H9 (cell line): ENCODE data around the gene RARA. TPM values are rescaled to one million over a fixed set of nuclear protein-coding genes. Genes with fewer than 3 reads are reported as not detected.

Experiments used
- DNase-seq: peaks from one replicate; pipeline ENCODE4 v3.0.0-alpha.2; 2017
- H2AFZ ChIP-seq: one replicate; pipeline ENCODE4 v1.6.1; 2013; ENCODE audit warnings: mild to moderate bottlenecking, low read length, control low read depth, moderate library complexity
- H2AK5ac ChIP-seq: 2 replicates; pipeline ENCODE4 v1.6.1; 2013; ENCODE audit warnings: low read length, control low read depth, mixed read lengths; ENCODE audit not compliant: insufficient read length
- H2BK120ac ChIP-seq: one replicate; pipeline ENCODE4 v1.6.1; 2013; ENCODE audit warnings: low read depth, mild to moderate bottlenecking, low read length, control low read depth, inconsistent platforms; ENCODE audit not compliant: poor library complexity, severe bottlenecking
- H2BK12ac ChIP-seq: 2 replicates; pipeline ENCODE4 v1.6.1; 2013; ENCODE audit warnings: low read length, control low read depth, mixed read lengths, low read depth; ENCODE audit not compliant: insufficient read length
- H2BK15ac ChIP-seq: 2 replicates; pipeline ENCODE4 v1.6.1; 2013; ENCODE audit warnings: low read depth, low read length, control low read depth
- H2BK20ac ChIP-seq: one replicate; pipeline ENCODE4 v1.6.1; 2013; ENCODE audit warnings: low read depth, mild to moderate bottlenecking, low read length, control low read depth, inconsistent platforms; ENCODE audit not compliant: poor library complexity, severe bottlenecking
- H2BK5ac ChIP-seq: 2 replicates; pipeline ENCODE4 v1.6.1; 2013; ENCODE audit warnings: low read length, control low read depth, mixed read lengths; ENCODE audit not compliant: insufficient read length
- H3K14ac ChIP-seq: 2 replicates; pipeline ENCODE4 v1.6.1; 2013; ENCODE audit warnings: low read length, control low read depth; ENCODE audit not compliant: insufficient read depth
- H3K18ac ChIP-seq: 2 replicates; pipeline ENCODE4 v1.6.1; 2013; ENCODE audit warnings: low read depth, mild to moderate bottlenecking, mixed read lengths, low read length, control low read depth; ENCODE audit not compliant: insufficient read length
- H3K23ac ChIP-seq: 2 replicates; pipeline ENCODE4 v1.6.1; 2013; ENCODE audit warnings: low read length, control low read depth, mixed read lengths, low read depth; ENCODE audit not compliant: insufficient read length
- H3K23me2 ChIP-seq: 2 replicates; pipeline ENCODE4 v1.6.1; 2013; ENCODE audit warnings: low read depth, mild to moderate bottlenecking, mixed read lengths, low read length, control low read depth; ENCODE audit not compliant: insufficient read length, poor library complexity, severe bottlenecking
- H3K27ac ChIP-seq: 2 replicates; pipeline ENCODE4 v1.5.1; 2013; ENCODE audit warnings: low read length, control low read depth, mixed read lengths, low read depth; ENCODE audit not compliant: insufficient read length
- H3K27me3 ChIP-seq: 2 replicates; pipeline ENCODE4 v1.6.1; 2013; ENCODE audit warnings: low read length, control low read depth, inconsistent platforms; ENCODE audit not compliant: insufficient read depth
- H3K4ac ChIP-seq: 2 replicates; pipeline ENCODE4 v1.6.1; 2013; ENCODE audit warnings: low read depth, mild to moderate bottlenecking, control low read depth, inconsistent platforms, low read length, moderate library complexity
- H3K4me1 ChIP-seq: 2 replicates; pipeline ENCODE4 v1.6.1; 2013; ENCODE audit warnings: low read length, control low read depth, inconsistent platforms; ENCODE audit not compliant: insufficient read depth
- H3K4me2 ChIP-seq: 2 replicates; pipeline ENCODE4 v1.6.1; 2013; ENCODE audit warnings: low read length, control low read depth, mixed read lengths; ENCODE audit not compliant: insufficient read length, insufficient read depth
- H3K56ac ChIP-seq: 2 replicates; pipeline ENCODE4 v1.6.1; 2013; ENCODE audit warnings: low read depth, mild to moderate bottlenecking, mixed read lengths, low read length, control low read depth; ENCODE audit not compliant: insufficient read length
- H3K79me1 ChIP-seq: 2 replicates; pipeline ENCODE4 v1.6.1; 2013; ENCODE audit warnings: low read depth, mild to moderate bottlenecking, moderate library complexity, low read length, control low read depth, inconsistent platforms; ENCODE audit not compliant: insufficient read depth, poor library complexity, severe bottlenecking
- H3K79me2 ChIP-seq: 2 replicates; pipeline ENCODE4 v1.6.1; 2013; ENCODE audit warnings: low read length, control low read depth, inconsistent platforms; ENCODE audit not compliant: insufficient read depth
- H3K9ac ChIP-seq: 2 replicates; pipeline ENCODE4 v1.6.1; 2013; ENCODE audit warnings: low read length, control low read depth, mixed read lengths; ENCODE audit not compliant: insufficient read length; ENCODE audit errors: extremely low read depth
- H3K9me3 ChIP-seq: one replicate; pipeline ENCODE4 v1.6.1; 2013; ENCODE audit warnings: low read depth, low read length, inconsistent platforms; ENCODE audit not compliant: control insufficient read depth
- H3T11ph ChIP-seq: one replicate; pipeline ENCODE4 v1.6.1; 2013; ENCODE audit warnings: mild to moderate bottlenecking, low read length, control low read depth, inconsistent platforms
- H4K20me1 ChIP-seq: one replicate; pipeline ENCODE4 v1.6.1; 2013; ENCODE audit not compliant: control insufficient read depth, insufficient read length, insufficient read depth
- H4K5ac ChIP-seq: 2 replicates; pipeline ENCODE4 v1.6.1; 2013; ENCODE audit warnings: low read depth, mild to moderate bottlenecking, mixed read lengths, low read length, control low read depth; ENCODE audit not compliant: insufficient read length
- H4K8ac ChIP-seq: replicated peaks from 2 replicates; pipeline ENCODE4 v1.6.1; 2013; ENCODE audit warnings: low read length, control low read depth, mixed read lengths, low read depth; ENCODE audit not compliant: insufficient read length
- H4K91ac ChIP-seq: 2 replicates; pipeline ENCODE4 v1.6.1; 2013; ENCODE audit warnings: low read depth, mild to moderate bottlenecking, moderate library complexity, mixed read lengths, low read length, control low read depth; ENCODE audit not compliant: insufficient read length
- H3K27ac Mint-ChIP-seq, 3 experiments: 2 replicates in 2 of 3; 3 replicates in 1 of 3; pipeline ENCODE4 v1.8.0; 2020 to 2021; ENCODE audit warnings: mixed read lengths in 3 of 3, mild to moderate bottlenecking in 1 of 3, moderate library complexity in 1 of 3
- H3K27me3 Mint-ChIP-seq: 2 replicates; pipeline ENCODE4 v1.8.0; 2021; ENCODE audit warnings: low read depth, mild to moderate bottlenecking, moderate library complexity, mixed read lengths
- H3K36me3 Mint-ChIP-seq, 3 experiments: 2 replicates in 2 of 3; 3 replicates in 1 of 3; pipeline ENCODE4 v1.8.0; 2020 to 2021; ENCODE audit warnings: low read depth in 3 of 3, mixed read lengths in 3 of 3; ENCODE audit not compliant: insufficient read depth in 1 of 3
- H3K4me1 Mint-ChIP-seq, 2 experiments: 2 replicates each; pipeline ENCODE4 v1.8.0; 2020; ENCODE audit warnings: mixed read lengths in 2 of 2
- H3K4me3 Mint-ChIP-seq, 2 experiments: 2 replicates in 1 of 2; 3 replicates in 1 of 2; pipeline ENCODE4 v1.8.0; 2020 to 2021; ENCODE audit warnings: mild to moderate bottlenecking in 2 of 2, mixed read lengths in 2 of 2, moderate library complexity in 1 of 2
- H3K9me3 Mint-ChIP-seq, 2 experiments: 2 replicates in 1 of 2; 3 replicates in 1 of 2; pipeline ENCODE4 v1.8.0; 2020; ENCODE audit warnings: mild to moderate bottlenecking in 2 of 2, mixed read lengths in 2 of 2, moderate library complexity in 1 of 2
- WGBS: extraction: QIAGEN DNeasy Blood & Tissue Kit; methylation state at CpG from one replicate; pipeline ENCODE4 v1.1.7; 2013; ENCODE audit warnings: missing lambda C conversion rate, low lambda C conversion rate, mixed read lengths; ENCODE audit not compliant: insufficient read length; ENCODE audit errors: extremely low coverage; 5-methylcytosine and 5-hydroxymethylcytosine counted together
- total RNA-seq: library from RNA; stranded (reverse); gene quantifications from 2 replicates; pipeline ENCODE4 v1.2.1, GENCODE V29; 2021
- TF ChIP-seq, protein P1 (sequence below): fragments of 200-600 bp; sonication (generic); conservative IDR thresholded peaks from 3 replicates; pipeline ENCODE4 v1.8.0; 2021; ENCODE audit warnings: antibody characterized with exemption, mild to moderate bottlenecking

Gene RARA
- total RNA-seq, 1 experiment from 2014 or later: 17.6 TPM

DNA sequence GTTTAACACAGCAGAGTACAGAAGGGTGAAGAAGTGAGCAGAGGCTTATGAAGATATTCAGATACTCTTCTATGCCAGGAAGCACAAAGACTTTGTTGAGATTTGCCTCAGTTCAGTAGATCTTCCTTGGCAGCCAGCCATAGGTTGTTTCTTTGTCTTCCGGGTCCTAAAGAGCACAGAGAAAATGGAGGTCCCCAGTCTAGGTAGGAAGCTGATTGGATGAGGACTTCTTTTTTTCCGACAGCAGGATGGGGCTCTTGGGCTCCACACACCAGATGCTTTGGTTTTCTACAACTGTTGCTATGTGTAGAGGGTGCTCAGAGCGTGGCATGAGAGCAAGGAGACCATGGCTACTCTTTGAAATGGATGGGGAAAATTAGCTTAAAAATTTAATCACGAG is 29.6 kb upstream of the RARA start:
- Histone ChIP-seq H3K27ac (no peak overlapping the region), H4K20me1 (no peaks in the 10 kb centered on the region), H2BK120ac (no peak overlapping the region), H2BK15ac (no peak overlapping the region), H3K4me1 (peaks cover 7% of the 10 kb centered on the region; the same call in 1 of the 2 replicates), H3K4me2 (no peak overlapping the region), H4K8ac (no peak overlapping the region), H3K79me2 (no peaks in the 10 kb centered on the region), H4K91ac (no peak overlapping the region), H3T11ph (no peak overlapping the region), H2BK12ac (no peak overlapping the region), H3K9ac (no peak overlapping the region), H3K23me2 (no peaks in the 10 kb centered on the region), H4K5ac (no peak overlapping the region), H3K9me3 (no peaks in the 10 kb centered on the region), H2AK5ac (no peak overlapping the region), H3K18ac (no peak overlapping the region), H3K56ac (no peak overlapping the region), H3K27me3 (no peaks in the 10 kb centered on the region), H3K79me1 (no peaks in the 10 kb centered on the region), H2BK5ac (no peak overlapping the region), H3K14ac (no peak overlapping the region), H2BK20ac (no peak overlapping the region), H3K4ac (no peak overlapping the region), H2AFZ (no peak overlapping the region), H3K23ac (no peak overlapping the region)
- H3K4me1 Mint-ChIP-seq: peaks cover 16 to 21% of the 10 kb centered on the region in 2 experiments
- WGBS: no CpG with 5 or more reads among the region's 4 CpGs
- DNase-seq: no peak
- H3K36me3 Mint-ChIP-seq: peaks cover 33 to 57% (median 56%) of the 10 kb centered on the region in 3 experiments; a peak in 6 of 7 replicates
- H3K9me3 Mint-ChIP-seq: no peaks in the 10 kb centered on the region
- TF ChIP-seq, protein P1, sequence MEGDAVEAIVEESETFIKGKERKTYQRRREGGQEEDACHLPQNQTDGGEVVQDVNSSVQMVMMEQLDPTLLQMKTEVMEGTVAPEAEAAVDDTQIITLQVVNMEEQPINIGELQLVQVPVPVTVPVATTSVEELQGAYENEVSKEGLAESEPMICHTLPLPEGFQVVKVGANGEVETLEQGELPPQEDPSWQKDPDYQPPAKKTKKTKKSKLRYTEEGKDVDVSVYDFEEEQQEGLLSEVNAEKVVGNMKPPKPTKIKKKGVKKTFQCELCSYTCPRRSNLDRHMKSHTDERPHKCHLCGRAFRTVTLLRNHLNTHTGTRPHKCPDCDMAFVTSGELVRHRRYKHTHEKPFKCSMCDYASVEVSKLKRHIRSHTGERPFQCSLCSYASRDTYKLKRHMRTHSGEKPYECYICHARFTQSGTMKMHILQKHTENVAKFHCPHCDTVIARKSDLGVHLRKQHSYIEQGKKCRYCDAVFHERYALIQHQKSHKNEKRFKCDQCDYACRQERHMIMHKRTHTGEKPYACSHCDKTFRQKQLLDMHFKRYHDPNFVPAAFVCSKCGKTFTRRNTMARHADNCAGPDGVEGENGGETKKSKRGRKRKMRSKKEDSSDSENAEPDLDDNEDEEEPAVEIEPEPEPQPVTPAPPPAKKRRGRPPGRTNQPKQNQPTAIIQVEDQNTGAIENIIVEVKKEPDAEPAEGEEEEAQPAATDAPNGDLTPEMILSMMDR: no peak
- no peaks in the 10 kb centered on the region; the same call in 1 of the 2 replicates for H3K27me3 Mint-ChIP-seq
- H3K27ac Mint-ChIP-seq: peak overlapping the region in 1 of 3 experiments; percentile 59; a peak in 1 of 7 replicates
- no peak overlapping the region for H3K4me3 Mint-ChIP-seq
